Aorta (tissue), 5 donors: ENCODE results near the gene ALDH8A1. TPM values are rescaled to one million over a fixed set of nuclear protein-coding genes. Genes with fewer than 3 reads are reported as not detected.

Source experiments
- ATAC-seq: fragments of 200-7000 bp; cut with Tn5 transposase; one replicate; pipeline ENCODE4 v1.9.1; 2022; ENCODE audit warnings: moderate library complexity; ENCODE audit not compliant: low FRiP score
- DNase-seq, 2 donors: peaks; one replicate each; pipeline ENCODE4 v3.0.0-alpha.2; 2020
- H3K27ac ChIP-seq, 2 donors: one replicate each; pipeline ENCODE4 v1.5.1; 2013; ENCODE audit warnings: low read length in 2 of 2, mild to moderate bottlenecking in 2 of 2, moderate library complexity in 2 of 2, control low read depth in 1 of 2, inconsistent platforms in 1 of 2, low read depth in 1 of 2
- H3K27me3 ChIP-seq, 2 donors: one replicate each; pipeline ENCODE4 v1.6.1; 2013; ENCODE audit warnings: control low read depth in 1 of 2, low read length in 1 of 2, mild to moderate bottlenecking in 1 of 2, moderate library complexity in 1 of 2; ENCODE audit not compliant: insufficient read depth in 2 of 2, control insufficient read depth in 1 of 2
- H3K36me3 ChIP-seq, 2 donors: one replicate each; pipeline ENCODE4 v1.6.1; 2013; ENCODE audit warnings: control low read depth in 1 of 2, low read length in 1 of 2, mild to moderate bottlenecking in 1 of 2; ENCODE audit not compliant: insufficient read depth in 2 of 2, control insufficient read depth in 1 of 2
- H3K4me1 ChIP-seq, 2 donors: one replicate each; pipeline ENCODE4 v1.6.1; 2013; ENCODE audit warnings: low read length in 2 of 2, control low read depth in 1 of 2, mild to moderate bottlenecking in 1 of 2, moderate library complexity in 1 of 2; ENCODE audit not compliant: insufficient read depth in 2 of 2, control insufficient read depth in 1 of 2
- H3K4me3 ChIP-seq, 2 donors: one replicate each; pipeline ENCODE4 v1.5.1; 2013; ENCODE audit warnings: low read length in 2 of 2, control low read depth in 1 of 2, mild to moderate bottlenecking in 1 of 2
- H3K9me3 ChIP-seq: one replicate; pipeline ENCODE4 v1.6.1; 2013; ENCODE audit warnings: mild to moderate bottlenecking, low read length; ENCODE audit not compliant: control insufficient read depth
- WGBS, 2 donors: extraction: QIAGEN DNeasy Blood & Tissue Kit; methylation state at CpG; one replicate each; pipeline ENCODE4 v1.1.7; 2013; 5-methylcytosine and 5-hydroxymethylcytosine counted together
- intact Hi-C, 2 donors: fragments of 100-400 bp; cut with DNase I; formaldehyde crosslinking; loops; one replicate each; pipeline versions ENCODE4 v1.14.2 to v1.15.0; 2022
- microRNA-seq, 2 donors: library from miRNA; unstranded; fragments of <30 nt; microRNA quantifications; one replicate each; pipeline ENCODE4 v1.2.0, GENCODE V29; 2020
- polyA plus RNA-seq, 2 donors: library from polyadenylated mRNA; stranded (reverse); fragments of 200-250 nt; gene quantifications; one replicate each; pipeline ENCODE4 v1.2.3, GENCODE V29; 2013
- total RNA-seq, 2 donors: library from RNA; stranded (reverse); fragmentation: NEBNext Ultra II Directional; extraction: Animal tissue kit (Norgen Biotek cat#: 25700); gene quantifications; one replicate each; pipeline ENCODE4 v1.2.1, GENCODE V29; 2021
- donor health status: healthy with polysubstance abuse.
- donor health status: Bipolar disorder and iron deficiency.
- donor health status: DM: no; HTN: no; CAD: no.
- donor health status: DM: no; HTN: no; CAD: no.
- donor health status: DM: yes; HTN: yes; CAD: no.

ALDH8A1 gene
- total and polyA plus RNA-seq, 4 donors, result 0.75 to 4.1 (median 1.7) TPM

DNA sequence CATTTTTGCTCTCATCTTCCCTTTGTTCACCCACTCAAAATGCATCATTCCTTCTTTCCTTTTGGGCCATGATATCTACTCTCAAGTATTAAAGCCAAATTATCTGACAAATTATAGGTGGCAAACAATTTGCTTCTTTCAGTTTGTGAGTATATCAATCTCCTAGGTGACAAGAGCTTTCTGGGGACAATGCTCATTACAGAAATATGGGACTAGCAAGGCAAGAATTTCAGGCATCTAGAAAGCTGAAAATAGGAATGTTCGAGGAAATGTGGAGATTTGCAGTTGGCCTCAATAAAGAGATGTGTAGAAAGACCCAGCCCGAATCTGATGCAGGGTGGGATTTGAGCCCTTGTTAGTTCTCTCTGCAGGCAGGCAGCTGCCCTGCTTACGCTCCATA, 71.8 kb downstream of the ALDH8A1 start:
- intact Hi-C loops, result no loop called here
- H3K9me3 ChIP-seq, result no peaks in the 10 kb centered on the region
- no peak overlapping the region for H3K4me3 ChIP-seq
- 52 to 57% methylated on average over 3 of the region's 3 CpGs for WGBS, 2 donors
- no peaks in the 10 kb centered on the region for H3K4me1 ChIP-seq
- no peaks in the 10 kb centered on the region for H3K27me3 ChIP-seq
- ATAC-seq, result no peak
- no peak overlapping the region for H3K27ac ChIP-seq
- H3K36me3 ChIP-seq, result no peaks in the 10 kb centered on the region
- no peak for DNase-seq

DNA sequence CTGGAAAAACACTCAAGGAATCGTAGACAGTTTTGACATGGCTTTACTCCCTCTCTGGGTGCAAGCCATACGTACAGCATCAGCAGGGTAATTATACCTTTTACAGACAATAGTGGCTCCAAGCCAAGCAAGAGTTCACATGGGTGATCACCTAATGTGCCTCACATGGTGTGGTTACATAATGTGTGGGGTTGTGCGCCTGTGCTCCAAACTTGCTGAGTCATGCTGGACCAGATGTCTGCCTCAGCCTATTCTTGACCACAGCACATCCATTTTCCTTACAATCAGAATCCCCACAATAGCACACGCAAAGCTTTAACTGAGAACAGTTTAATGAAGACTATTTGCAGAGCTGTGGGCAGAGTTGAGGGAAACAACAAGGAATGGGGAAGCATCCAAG, 74.5 kb downstream of the ALDH8A1 start:
- intact Hi-C loops, result no loop called here
- Histone ChIP-seq H3K4me3 (no peak overlapping the region), H3K9me3 (no peaks in the 10 kb centered on the region), H3K27me3 (no peaks in the 10 kb centered on the region), H3K27ac (no peak overlapping the region), H3K4me1 (no peaks in the 10 kb centered on the region), H3K36me3 (no peaks in the 10 kb centered on the region)
- WGBS, 2 donors, result 92 to 97% methylated on average over 4 of the region's 4 CpGs
- no peak for DNase-seq
- no peak for ATAC-seq

DNA sequence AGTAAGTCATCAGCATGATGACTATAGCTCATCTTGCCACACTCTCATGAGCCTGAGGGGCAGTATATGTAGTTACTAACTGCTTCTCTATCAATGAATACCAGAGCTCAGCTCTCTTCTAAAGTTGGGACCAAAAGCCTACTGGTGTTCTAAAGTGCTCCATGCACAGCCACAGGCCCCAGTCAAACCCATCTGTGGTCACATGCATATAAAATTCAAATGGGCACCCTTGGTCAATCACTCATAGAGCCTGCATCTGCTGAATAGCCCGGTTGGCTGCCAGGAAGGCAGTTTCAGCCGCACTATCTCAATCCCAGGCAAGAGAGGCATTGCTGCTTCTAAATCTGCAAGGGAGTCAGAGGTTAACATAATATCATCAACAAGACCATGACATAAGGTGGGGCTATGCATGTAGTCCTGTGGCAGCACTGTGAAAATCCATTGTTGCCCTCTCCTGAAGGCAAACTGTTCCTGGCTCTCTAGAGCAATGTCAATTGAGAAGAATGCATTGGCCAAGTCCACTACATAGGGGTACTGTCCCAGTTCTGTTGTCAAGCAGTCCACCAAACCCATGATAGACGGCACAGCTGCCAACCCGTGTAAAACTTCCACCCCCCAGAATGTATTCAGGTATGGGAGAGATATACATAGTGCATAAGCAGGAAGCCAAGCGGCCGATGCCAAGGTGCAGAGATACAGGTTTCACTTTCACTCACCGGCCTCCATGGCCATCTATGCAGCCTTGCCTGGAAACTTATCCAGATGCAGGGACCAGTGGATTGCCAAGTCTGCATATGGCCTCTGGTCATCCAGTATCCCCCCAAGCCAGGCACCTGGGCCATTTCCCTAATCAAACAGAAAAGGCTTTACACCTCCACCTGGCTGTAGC, 76.2 kb downstream of the ALDH8A1 start:
- Histone ChIP-seq H3K27me3 (no peaks in the 10 kb centered on the region), H3K4me1 (no peaks in the 10 kb centered on the region), H3K9me3 (no peaks in the 10 kb centered on the region), H3K27ac (no peak overlapping the region), H3K4me3 (no peak overlapping the region), H3K36me3 (no peaks in the 10 kb centered on the region)
- WGBS, 2 donors, result 92 to 93% methylated on average over 7 of the region's 7 CpGs
- DNase-seq (no peak), ATAC-seq (no peak)
- intact Hi-C loops, result no loop called here

DNA sequence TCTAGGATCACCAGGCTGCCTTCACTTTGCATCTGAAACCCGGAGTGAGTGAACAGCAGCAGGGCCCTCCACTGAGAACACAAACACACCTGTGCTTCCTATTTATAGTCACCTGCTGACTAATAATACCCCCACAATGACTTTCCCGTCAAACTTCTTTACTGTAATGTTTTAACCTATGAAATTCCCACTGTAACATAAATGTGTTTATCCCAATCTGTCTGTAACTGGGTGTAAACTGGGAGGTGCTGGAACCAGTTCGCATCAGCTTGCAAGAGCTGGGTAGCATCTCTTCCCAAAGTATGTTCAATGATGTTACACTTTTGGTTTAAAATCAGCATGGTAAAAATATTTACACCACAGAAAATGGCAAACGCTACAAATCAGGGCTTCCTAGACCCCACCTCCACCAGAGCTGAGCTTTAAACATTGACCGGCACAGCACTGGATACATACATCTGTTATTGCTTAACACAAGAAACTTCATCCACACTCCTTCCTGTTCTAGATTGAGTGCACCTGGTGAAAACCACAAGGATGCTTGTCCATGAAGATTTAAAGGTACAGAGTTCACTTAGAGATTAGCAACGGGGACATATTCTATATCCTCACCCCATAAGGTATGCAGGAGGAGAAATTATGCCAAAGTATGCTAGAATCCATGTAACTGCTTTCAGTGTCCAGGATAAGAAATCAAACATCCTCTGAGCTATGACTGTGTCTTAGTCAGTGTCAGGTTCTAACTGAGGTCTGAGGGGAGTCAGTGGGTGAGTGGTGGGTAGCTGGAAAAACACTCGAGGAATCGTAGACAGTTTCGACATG, 79.0 kb downstream of the ALDH8A1 start:
- no peak overlapping the region for H3K4me3 ChIP-seq
- ATAC-seq (no peak), DNase-seq (no peak)
- H3K27ac ChIP-seq, result no peak overlapping the region
- intact Hi-C loops, result no loop called here
- no peaks in the 10 kb centered on the region for H3K36me3 ChIP-seq
- no peaks in the 10 kb centered on the region for H3K4me1 ChIP-seq
- H3K9me3 ChIP-seq, result no peaks in the 10 kb centered on the region
- WGBS, 2 donors, result 68 to 70% methylated on average over 9 of the region's 9 CpGs
- no peaks in the 10 kb centered on the region for H3K27me3 ChIP-seq

DNA sequence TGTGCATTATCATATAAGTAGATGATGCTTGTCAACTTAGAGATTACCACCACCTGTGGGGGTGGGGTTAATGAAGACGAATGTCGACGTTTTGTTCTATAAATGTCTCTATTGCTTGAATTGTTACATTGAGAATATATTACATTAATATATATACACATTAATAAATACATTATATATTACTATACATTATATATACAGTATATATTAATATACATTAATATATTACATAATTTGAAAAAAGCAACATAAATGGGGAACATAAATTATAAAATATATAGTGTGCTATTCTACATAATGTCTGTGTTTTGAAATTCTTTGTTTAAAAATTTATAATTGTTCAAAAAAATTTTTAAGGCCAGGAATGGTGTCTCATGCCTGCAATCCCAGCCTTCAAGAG, 81.1 kb downstream of the ALDH8A1 start:
- no peak overlapping the region for H3K27ac ChIP-seq
- DNase-seq, result no peak
- no peaks in the 10 kb centered on the region for H3K4me1 ChIP-seq
- H3K36me3 ChIP-seq, result no peaks in the 10 kb centered on the region
- no peak overlapping the region for H3K4me3 ChIP-seq
- 92 to 95% methylated on average over 3 of the region's 3 CpGs for WGBS, 2 donors
- no peaks in the 10 kb centered on the region for H3K9me3 ChIP-seq
- H3K27me3 ChIP-seq, result no peaks in the 10 kb centered on the region
- intact Hi-C loops, result no loop called here
- ATAC-seq, result no peak

Small RNA genes within 50 kb of the gene (microRNA-seq; reads per million reads assigned to microRNA genes)
- 0 reads per million in 2 donors for gene MIR3662

Other genes starting within 250 kb of the ALDH8A1 start
- 10 to 100 TPM; 59.2 to 61.0 TPM for gene HBS1L, start 104.7 kb upstream of the ALDH8A1 start, total RNA-seq
- gene HBS1L, start 104.7 kb upstream of the ALDH8A1 start, polyA plus RNA-seq, result 10 to 100 TPM; 21.9 to 37.6 TPM
- under 1 TPM in 1 of 2 donors, not detected in 1; 0.87 TPM for gene MYB, start 231.2 kb upstream of the ALDH8A1 start, total RNA-seq
- 1 to 10 TPM in 1 of 2 donors, not detected in 1; 2.8 TPM for gene MYB, start 231.2 kb upstream of the ALDH8A1 start, polyA plus RNA-seq